Neural progenitor cell (in vitro differentiated cells): Measurements from ENCODE around the gene RNU5D-1.

ENCODE experiments used
- CTCF ChIP-seq: fragments of 200-600 bp; sonication (generic); IDR thresholded peaks from 2 replicates; pipeline ENCODE4 v1.5.1; 2017; ENCODE audit warnings: antibody characterized with exemption, mild to moderate bottlenecking
- EZH2 ChIP-seq: fragments of 200-600 bp; sonication (generic); IDR thresholded peaks from 2 replicates; pipeline ENCODE4 v1.6.1; 2017; ENCODE audit warnings: antibody characterized with exemption, mild to moderate bottlenecking, moderate library complexity
- EZH2phosphoT487 ChIP-seq: fragments of 200-600 bp; sonication (generic); IDR thresholded peaks from 2 replicates; pipeline ENCODE4 v1.6.1; 2017; ENCODE audit warnings: antibody characterized with exemption

- TF ChIP-seq CTCF (no peak), EZH2 (no peak), EZH2phosphoT487 (no peak)
Measured at GRCh38 chr1:44721485-44722361, 9.2 kb downstream of the RNU5D-1 start.
